ENCODE results near the gene LPIN2. TPM values are rescaled to one million over a fixed set of nuclear protein-coding genes. Genes with fewer than 3 reads are reported as not detected.

LPIN2 gene
- total RNA-seq, 1 experiment from 2014 or later: 15.7 TPM

- Mint-ChIP-seq H3K4me3 (ENCODE audit: low read depth, unreplicated experiment) (no peak overlapping the region), H3K36me3 (ENCODE audit: insufficient read depth, unreplicated experiment) (no peaks in the 10 kb centered on the region), H3K27me3 (ENCODE audit: unreplicated experiment) (no peaks in the 10 kb centered on the region), H3K27ac (ENCODE audit: unreplicated experiment) (no peak overlapping the region), H3K4me1 (ENCODE audit: low read depth, unreplicated experiment) (peaks cover 9% of the 10 kb centered on the region), H3K9me3 (ENCODE audit: low read depth, unreplicated experiment) (no peaks in the 10 kb centered on the region)
- no peak for DNase-seq
- no peak for TF ChIP-seq CTCF (IDR thresholded peaks at IDR 0.05; ENCODE audit: unreplicated experiment)
- CTCF ChIA-PET: interaction anchor here (0.6 kb wide), 1 partner anchor 17 kb away, joined by 4 read pairs; no protein-coding TSS in a partner anchor
- intact Hi-C loops (cut with micrococcal nuclease; ENCODE audit: unreplicated experiment): no loop called here
- no TSS peak for BruUV-seq (replicated peaks)
Observed at GRCh38 chr18:2964361-2965010, 48.5 kb downstream of the LPIN2 start.

Other genes starting within 250 kb of the LPIN2 start
- 8.0 and 10.3 TPM in 2 replicates for gene EMILIN2, start 166.1 kb downstream of the LPIN2 start, total RNA-seq (2022)
- gene MYOM1, start 206.8 kb upstream of the LPIN2 start, total RNA-seq (2022): 16.5 and 20.4 TPM in 2 replicates
- gene MYL12A, start 234.7 kb upstream of the LPIN2 start, total RNA-seq (2022): 428 and 464 TPM in 2 replicates
- gene MYL12B, start 249.0 kb upstream of the LPIN2 start, total RNA-seq (2022): 523 and 564 TPM in 2 replicates